H1 (cell line): ENCODE measurements around the gene MAFF. TPM values are rescaled to one million over a fixed set of nuclear protein-coding genes. Genes with fewer than 3 reads are reported as not detected.

Source experiments
- CBX5 ChIP-seq: fragments of 300-800, 300-1000 bp; sonication (generic); IDR thresholded peaks from 2 replicates; pipeline ENCODE4 v1.7.1; 2016; ENCODE audit warnings: antibody characterized with exemption, low read length, low read depth
- CHD2 ChIP-seq: IDR thresholded peaks from 2 replicates; pipeline ENCODE4 v1.6.1; 2012; ENCODE audit warnings: low read length, improper control_type of control experiment
- GABPA ChIP-seq: IDR thresholded peaks from 2 replicates; pipeline ENCODE4 v1.6.1; 2011; ENCODE audit warnings: mild to moderate bottlenecking, low read length, moderate library complexity, borderline replicate concordance; ENCODE audit not compliant: insufficient read depth
- USF2 ChIP-seq: IDR thresholded peaks from 2 replicates; pipeline ENCODE4 v1.6.1; 2011; ENCODE audit warnings: low read length, improper control_type of control experiment
- YY1 ChIP-seq: IDR thresholded peaks from 2 replicates; pipeline ENCODE4 v1.6.1; 2011; ENCODE audit warnings: low read depth, mild to moderate bottlenecking, low read length
- ZNF274 ChIP-seq: IDR thresholded peaks from 2 replicates; pipeline ENCODE4 v1.7.0; 2012; ENCODE audit warnings: low read length, borderline replicate concordance; ENCODE audit errors: extremely low read depth
- polyA plus RNA-seq, 7 experiments: library from polyadenylated mRNA; depleted of rRNA in 3 of 7; stranded (reverse) in 5 of 7; unstranded in 2 of 7; fragments of >200 nt in 5 of 7; fragments of 200-250 nt in 2 of 7; gene quantifications; 1 replicate in 5 of 7; 2 replicates in 1 of 7; 4 replicates in 1 of 7; pipeline versions ENCODE4 v1.2.1 to v1.2.3, GENCODE V29; 2011 to 2013; ENCODE audit warnings: missing spikeins in 2 of 7, mixed read lengths in 2 of 7
- total RNA-seq: library from RNA; stranded (reverse); fragmentation: NEBNext Ultra II Directional; extraction: Animal tissue kit (Norgen Biotek cat#: 25700); gene quantifications from 2 replicates; pipeline ENCODE4 v1.2.1, GENCODE V29; 2021
- TF ChIP-seq, protein P1 (sequence below): IDR thresholded peaks from 2 replicates; pipeline ENCODE4 v1.6.1; 2012; ENCODE audit warnings: inconsistent platforms
- TF ChIP-seq, protein P2 (sequence below): IDR thresholded peaks from 2 replicates; pipeline ENCODE4 v1.6.1; 2012; ENCODE audit warnings: low read length, inconsistent platforms

The MAFF gene
- total and polyA plus RNA-seq, 2 of the 8 experiments (the other 6 are each of a cell fraction or from before 2014, with no cell fraction given) = 1.5 to 6.3 TPM

DNA sequence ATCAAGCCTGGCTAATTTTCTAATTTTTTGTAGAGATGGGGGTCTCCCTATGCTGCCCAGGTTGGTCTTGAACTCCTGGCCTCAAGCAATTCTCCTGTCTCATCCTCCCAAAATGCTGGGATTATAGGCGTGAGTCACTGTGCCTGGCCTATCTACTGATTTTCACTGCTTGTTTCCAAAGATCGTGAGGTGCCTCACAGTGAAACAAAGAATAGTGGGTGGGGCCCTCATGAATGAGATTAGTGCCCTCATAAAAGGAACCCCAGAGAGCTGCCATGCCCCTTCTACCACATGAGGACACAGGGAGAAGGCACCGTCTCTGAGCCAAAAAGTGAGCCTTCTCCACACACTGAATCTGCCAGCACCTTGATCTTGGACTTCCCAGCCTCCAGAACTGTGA, 47.5 kb downstream of the MAFF start (continued):
- TF ChIP-seq ZNF274 (no peak), CHD2 (no peak), CBX5 (no peak), YY1 (no peak), GABPA (no peak), USF2 (no peak)
- TF ChIP-seq, protein P1, sequence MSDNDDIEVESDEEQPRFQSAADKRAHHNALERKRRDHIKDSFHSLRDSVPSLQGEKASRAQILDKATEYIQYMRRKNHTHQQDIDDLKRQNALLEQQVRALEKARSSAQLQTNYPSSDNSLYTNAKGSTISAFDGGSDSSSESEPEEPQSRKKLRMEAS = no peak
- TF ChIP-seq, protein P2, sequence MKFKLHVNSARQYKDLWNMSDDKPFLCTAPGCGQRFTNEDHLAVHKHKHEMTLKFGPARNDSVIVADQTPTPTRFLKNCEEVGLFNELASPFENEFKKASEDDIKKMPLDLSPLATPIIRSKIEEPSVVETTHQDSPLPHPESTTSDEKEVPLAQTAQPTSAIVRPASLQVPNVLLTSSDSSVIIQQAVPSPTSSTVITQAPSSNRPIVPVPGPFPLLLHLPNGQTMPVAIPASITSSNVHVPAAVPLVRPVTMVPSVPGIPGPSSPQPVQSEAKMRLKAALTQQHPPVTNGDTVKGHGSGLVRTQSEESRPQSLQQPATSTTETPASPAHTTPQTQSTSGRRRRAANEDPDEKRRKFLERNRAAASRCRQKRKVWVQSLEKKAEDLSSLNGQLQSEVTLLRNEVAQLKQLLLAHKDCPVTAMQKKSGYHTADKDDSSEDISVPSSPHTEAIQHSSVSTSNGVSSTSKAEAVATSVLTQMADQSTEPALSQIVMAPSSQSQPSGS = no peak
